Measurements from ENCODE around the gene AGPAT3. TPM values are rescaled to one million over a fixed set of nuclear protein-coding genes. Genes with fewer than 3 reads are reported as not detected.

The AGPAT3 gene, protein sequence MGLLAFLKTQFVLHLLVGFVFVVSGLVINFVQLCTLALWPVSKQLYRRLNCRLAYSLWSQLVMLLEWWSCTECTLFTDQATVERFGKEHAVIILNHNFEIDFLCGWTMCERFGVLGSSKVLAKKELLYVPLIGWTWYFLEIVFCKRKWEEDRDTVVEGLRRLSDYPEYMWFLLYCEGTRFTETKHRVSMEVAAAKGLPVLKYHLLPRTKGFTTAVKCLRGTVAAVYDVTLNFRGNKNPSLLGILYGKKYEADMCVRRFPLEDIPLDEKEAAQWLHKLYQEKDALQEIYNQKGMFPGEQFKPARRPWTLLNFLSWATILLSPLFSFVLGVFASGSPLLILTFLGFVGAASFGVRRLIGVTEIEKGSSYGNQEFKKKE
- 43.4 and 113 TPM in 2 replicates for total RNA-seq

DNA sequence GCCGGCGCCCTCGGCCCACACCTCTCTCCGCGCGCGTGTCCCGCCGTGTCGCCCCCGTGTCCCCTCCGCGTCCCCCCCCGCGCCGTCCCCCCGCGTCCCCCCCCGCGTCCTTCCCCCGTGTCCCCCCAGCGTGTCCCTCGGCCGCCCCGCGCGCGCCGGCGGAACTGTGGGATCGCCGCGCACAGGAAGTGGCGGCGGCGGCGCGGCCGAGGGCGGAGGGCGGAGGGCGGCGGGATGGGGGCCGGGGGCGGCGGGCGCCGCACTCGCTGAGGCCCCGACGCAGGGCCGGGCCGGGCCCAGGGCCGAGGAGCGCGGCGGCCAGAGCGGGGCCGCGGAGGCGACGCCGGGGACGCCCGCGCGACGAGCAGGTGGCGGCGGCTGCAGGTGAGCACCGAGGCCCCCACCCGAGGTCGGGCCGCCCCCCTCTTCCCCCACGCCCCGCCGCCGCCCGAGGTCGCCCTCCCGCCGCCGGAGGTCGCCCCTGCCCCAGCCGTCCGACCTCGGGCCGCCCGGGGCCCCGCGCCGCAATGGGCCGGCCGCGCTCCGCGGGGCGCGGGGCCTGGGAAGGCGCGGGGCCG, at the start of gene AGPAT3:
Gene AGPAT3, plus strand, starts transcription at position 262 of the 578 bp plus-strand sequence. CDS start 94,459 bp downstream, outside the sequence.

DNA sequence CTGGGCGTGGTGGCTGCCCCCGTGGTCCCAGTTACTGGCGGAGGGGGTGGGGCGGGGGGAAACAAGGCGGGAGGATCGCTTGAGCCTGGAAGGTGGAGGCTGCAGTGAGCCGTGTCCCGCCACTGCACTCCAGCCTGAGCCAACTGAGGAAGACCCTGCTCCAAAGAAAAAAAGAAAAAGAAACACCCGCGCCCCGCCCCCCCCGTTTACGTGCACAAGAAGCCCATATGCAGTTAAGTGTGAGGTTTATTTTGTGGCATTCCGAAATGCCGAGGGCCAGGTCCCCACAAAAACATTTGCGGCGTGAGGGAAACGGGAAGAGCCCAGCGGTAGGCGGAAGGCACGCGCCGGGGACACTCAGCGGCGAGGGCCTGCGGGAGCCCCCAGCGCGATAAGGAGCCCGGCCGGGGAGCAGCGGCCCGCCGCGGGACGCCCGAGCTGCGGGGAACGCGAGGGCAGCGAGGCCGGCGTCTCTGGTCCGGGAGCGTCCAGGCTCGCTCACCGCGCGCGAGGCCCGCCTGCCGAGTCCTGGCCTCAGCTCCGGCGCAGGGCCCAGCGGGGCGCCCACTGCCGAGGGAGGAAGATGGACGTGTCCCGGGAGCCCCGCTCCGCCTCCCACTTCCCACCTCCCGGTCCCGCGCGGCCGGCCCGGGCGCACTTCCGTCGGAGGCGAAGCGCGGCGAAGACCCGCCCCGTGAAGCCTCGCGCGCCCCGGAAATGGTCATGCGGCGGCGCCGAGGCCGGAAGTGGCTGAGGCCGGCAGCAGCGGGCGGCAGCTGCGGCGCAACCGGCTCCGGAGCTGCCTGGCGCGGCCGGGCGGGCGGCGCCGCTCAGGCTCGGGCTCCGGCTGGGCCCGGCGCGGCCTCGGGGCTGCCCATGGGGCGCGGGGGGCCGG, 146.8 kb downstream of the AGPAT3 start, which contains the start of gene TRAPPC10:
Gene TRAPPC10, plus strand, starts transcription at position 731 of the 895 bp plus-strand sequence. CDS start 185 bp downstream, outside the sequence.

Other genes with a start within 250 kb of the AGPAT3 start
- gene HSF2BP, start 205.7 kb upstream of the AGPAT3 start, total RNA-seq, result 6.2 and 8.5 TPM in 2 replicates
- 37.9 and 44.4 TPM in 2 replicates for gene RRP1B, start 205.7 kb upstream of the AGPAT3 start, total RNA-seq
- 193 and 430 TPM in 2 replicates for gene PDXK, start 146.1 kb upstream of the AGPAT3 start, total RNA-seq
- 52.3 and 85.7 TPM in 2 replicates for gene CSTB, start 88.9 kb upstream of the AGPAT3 start, total RNA-seq
- gene RRP1, start 75.6 kb upstream of the AGPAT3 start, total RNA-seq, result 28.7 and 41.9 TPM in 2 replicates
- gene TRAPPC10, start 147.1 kb downstream of the AGPAT3 start, total RNA-seq, result 19.8 and 33.4 TPM in 2 replicates
- gene PWP2, start 242.2 kb downstream of the AGPAT3 start, total RNA-seq, result 39.7 and 55.0 TPM in 2 replicates